ENCODE data around the gene SLC26A11.

DNA sequence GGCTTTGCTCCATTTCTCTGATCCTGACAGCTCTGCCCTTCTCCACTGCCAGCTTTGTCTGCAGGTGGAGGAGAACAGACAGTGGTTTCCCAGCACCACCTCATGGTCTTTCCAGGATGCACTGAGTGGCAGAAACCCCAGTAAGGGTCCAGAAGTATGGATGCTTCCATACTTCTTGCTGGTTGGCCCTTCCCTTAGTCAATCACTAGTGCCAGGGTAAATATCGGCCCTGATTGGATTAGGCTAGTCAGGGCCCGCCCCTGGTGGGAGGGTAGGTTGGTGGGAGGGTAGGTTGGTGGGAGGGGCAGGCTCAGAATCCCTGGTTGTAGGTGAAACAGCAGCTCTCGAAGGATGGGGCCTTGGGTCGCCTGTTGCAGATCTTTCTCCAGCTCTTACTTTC, 50.6 kb downstream of the SLC26A11 start:
- TF ChIP-seq, protein P1, sequence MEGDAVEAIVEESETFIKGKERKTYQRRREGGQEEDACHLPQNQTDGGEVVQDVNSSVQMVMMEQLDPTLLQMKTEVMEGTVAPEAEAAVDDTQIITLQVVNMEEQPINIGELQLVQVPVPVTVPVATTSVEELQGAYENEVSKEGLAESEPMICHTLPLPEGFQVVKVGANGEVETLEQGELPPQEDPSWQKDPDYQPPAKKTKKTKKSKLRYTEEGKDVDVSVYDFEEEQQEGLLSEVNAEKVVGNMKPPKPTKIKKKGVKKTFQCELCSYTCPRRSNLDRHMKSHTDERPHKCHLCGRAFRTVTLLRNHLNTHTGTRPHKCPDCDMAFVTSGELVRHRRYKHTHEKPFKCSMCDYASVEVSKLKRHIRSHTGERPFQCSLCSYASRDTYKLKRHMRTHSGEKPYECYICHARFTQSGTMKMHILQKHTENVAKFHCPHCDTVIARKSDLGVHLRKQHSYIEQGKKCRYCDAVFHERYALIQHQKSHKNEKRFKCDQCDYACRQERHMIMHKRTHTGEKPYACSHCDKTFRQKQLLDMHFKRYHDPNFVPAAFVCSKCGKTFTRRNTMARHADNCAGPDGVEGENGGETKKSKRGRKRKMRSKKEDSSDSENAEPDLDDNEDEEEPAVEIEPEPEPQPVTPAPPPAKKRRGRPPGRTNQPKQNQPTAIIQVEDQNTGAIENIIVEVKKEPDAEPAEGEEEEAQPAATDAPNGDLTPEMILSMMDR (IDR thresholded peaks at IDR 0.05; ENCODE audit: insufficient read depth, low read length), result no peak
- no peak for TF ChIP-seq SPI1 (IDR thresholded peaks at IDR 0.05; ENCODE audit: borderline replicate concordance, low read depth)
- TF ChIP-seq POLR2AphosphoS5 (IDR thresholded peaks at IDR 0.05; ENCODE audit: low read depth), result no peak
- TF ChIP-seq, protein P2, sequence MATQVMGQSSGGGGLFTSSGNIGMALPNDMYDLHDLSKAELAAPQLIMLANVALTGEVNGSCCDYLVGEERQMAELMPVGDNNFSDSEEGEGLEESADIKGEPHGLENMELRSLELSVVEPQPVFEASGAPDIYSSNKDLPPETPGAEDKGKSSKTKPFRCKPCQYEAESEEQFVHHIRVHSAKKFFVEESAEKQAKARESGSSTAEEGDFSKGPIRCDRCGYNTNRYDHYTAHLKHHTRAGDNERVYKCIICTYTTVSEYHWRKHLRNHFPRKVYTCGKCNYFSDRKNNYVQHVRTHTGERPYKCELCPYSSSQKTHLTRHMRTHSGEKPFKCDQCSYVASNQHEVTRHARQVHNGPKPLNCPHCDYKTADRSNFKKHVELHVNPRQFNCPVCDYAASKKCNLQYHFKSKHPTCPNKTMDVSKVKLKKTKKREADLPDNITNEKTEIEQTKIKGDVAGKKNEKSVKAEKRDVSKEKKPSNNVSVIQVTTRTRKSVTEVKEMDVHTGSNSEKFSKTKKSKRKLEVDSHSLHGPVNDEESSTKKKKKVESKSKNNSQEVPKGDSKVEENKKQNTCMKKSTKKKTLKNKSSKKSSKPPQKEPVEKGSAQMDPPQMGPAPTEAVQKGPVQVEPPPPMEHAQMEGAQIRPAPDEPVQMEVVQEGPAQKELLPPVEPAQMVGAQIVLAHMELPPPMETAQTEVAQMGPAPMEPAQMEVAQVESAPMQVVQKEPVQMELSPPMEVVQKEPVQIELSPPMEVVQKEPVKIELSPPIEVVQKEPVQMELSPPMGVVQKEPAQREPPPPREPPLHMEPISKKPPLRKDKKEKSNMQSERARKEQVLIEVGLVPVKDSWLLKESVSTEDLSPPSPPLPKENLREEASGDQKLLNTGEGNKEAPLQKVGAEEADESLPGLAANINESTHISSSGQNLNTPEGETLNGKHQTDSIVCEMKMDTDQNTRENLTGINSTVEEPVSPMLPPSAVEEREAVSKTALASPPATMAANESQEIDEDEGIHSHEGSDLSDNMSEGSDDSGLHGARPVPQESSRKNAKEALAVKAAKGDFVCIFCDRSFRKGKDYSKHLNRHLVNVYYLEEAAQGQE (IDR thresholded peaks at IDR 0.05; ENCODE audit: insufficient replicate concordance, low read depth), result no peak
- TF ChIP-seq GABPA (IDR thresholded peaks at IDR 0.05; ENCODE audit: low read depth), result no peak
